Spleen (tissue), 7 donors: ENCODE results near the gene DHRS11.

Experiments used
- POLR2A ChIP-seq, 3 donors: fragments of 450-650 bp; IDR thresholded peaks; one replicate each; pipeline ENCODE4 v1.5.1; 2017; ENCODE audit warnings: antibody characterized with exemption in 3 of 3, mild to moderate bottlenecking in 1 of 3
- TF ChIP-seq, protein P1 (sequence below), 11 experiments: fragments of 200-600 bp in 7 of 11; fragments of 450-650 bp in 4 of 11; sonication (generic) in 4 of 11; IDR thresholded peaks in 8 of 11; conservative IDR thresholded peaks in 3 of 11; 1 replicate in 7 of 11; 2 replicates in 4 of 11; pipeline versions ENCODE4 v1.4.0 to v1.8.0; 2016 to 2021; ENCODE audit warnings: antibody characterized with exemption in 11 of 11, inconsistent platforms in 4 of 11, mild to moderate bottlenecking in 1 of 11
- donor health status: DM: no; HTN: no; CAD: no; lungs with moderate emphysema.
- donor health status: DM: no; HTN: no; CAD: no.
- donor health status: DM: no; HTN: no; CAD: no.

DNA sequence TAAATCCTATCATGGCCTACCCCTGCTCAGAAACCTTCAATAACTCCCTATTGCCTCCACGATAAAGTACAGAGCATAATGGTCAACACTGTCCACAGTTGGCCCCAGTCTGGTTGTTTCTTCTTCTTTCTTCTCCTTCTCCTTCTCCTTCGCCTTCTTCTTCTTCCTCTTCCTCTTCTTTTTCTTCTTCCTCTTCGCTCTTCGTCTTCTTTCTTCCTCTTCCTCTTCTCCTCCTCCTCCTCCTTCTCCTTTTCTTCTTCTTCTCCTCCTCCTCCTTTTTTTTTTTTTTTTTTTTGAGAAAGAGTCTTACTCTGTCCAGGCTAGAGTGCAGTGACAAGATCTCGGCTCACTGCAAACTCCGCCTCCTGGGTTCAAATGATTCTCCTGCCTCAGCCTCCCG, 33.5 kb downstream of the DHRS11 start:
- TF ChIP-seq, protein P1, sequence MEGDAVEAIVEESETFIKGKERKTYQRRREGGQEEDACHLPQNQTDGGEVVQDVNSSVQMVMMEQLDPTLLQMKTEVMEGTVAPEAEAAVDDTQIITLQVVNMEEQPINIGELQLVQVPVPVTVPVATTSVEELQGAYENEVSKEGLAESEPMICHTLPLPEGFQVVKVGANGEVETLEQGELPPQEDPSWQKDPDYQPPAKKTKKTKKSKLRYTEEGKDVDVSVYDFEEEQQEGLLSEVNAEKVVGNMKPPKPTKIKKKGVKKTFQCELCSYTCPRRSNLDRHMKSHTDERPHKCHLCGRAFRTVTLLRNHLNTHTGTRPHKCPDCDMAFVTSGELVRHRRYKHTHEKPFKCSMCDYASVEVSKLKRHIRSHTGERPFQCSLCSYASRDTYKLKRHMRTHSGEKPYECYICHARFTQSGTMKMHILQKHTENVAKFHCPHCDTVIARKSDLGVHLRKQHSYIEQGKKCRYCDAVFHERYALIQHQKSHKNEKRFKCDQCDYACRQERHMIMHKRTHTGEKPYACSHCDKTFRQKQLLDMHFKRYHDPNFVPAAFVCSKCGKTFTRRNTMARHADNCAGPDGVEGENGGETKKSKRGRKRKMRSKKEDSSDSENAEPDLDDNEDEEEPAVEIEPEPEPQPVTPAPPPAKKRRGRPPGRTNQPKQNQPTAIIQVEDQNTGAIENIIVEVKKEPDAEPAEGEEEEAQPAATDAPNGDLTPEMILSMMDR (IDR thresholded peaks at IDR 0.05 in 8 of 11, conservative IDR thresholded peaks at IDR 0.05 in 3 of 11), result no peak
- no peak for TF ChIP-seq POLR2A (IDR thresholded peaks at IDR 0.05)
